GM20000 (cell line): ENCODE results near the gene MRPL14.
"Not testable (repeated sequence)": the region's sequence is repeated elsewhere in the genome, so short reads cannot be mapped to it uniquely, and the experiment has no call there.

Experiments used
- DNase-seq: peaks from one replicate; pipeline ENCODE4 v3.0.0; 2012; ENCODE audit warnings: low spot score
- TF ChIP-seq, protein P1 (sequence below): IDR thresholded peaks from 2 replicates; pipeline ENCODE4 v1.5.1; 2012; ENCODE audit warnings: mild to moderate bottlenecking, control low read depth; ENCODE audit errors: extremely low read depth, missing control alignments

The MRPL14 gene

DNA sequence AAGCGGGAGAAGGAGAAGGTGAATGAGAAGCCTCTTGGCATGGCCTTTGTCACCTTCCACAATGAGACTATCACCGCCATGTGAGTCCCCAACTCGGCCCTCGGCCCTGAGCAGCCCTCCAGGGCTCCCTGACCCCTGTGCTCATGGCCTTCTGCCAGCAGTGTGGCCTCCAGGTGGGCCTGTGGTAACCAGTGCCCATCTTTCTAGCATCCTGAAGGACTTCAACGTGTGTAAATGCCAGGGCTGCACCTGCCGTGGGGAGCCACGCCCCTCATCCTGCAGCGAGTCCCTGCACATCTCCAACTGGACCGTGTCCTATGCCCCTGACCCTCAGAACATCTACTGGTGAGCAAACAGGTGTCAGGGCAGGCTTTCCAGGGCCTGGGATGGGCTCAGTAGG is 21.1 kb upstream of the MRPL14 start:
- TF ChIP-seq, protein P1, sequence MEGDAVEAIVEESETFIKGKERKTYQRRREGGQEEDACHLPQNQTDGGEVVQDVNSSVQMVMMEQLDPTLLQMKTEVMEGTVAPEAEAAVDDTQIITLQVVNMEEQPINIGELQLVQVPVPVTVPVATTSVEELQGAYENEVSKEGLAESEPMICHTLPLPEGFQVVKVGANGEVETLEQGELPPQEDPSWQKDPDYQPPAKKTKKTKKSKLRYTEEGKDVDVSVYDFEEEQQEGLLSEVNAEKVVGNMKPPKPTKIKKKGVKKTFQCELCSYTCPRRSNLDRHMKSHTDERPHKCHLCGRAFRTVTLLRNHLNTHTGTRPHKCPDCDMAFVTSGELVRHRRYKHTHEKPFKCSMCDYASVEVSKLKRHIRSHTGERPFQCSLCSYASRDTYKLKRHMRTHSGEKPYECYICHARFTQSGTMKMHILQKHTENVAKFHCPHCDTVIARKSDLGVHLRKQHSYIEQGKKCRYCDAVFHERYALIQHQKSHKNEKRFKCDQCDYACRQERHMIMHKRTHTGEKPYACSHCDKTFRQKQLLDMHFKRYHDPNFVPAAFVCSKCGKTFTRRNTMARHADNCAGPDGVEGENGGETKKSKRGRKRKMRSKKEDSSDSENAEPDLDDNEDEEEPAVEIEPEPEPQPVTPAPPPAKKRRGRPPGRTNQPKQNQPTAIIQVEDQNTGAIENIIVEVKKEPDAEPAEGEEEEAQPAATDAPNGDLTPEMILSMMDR, result no peak
- no peak for DNase-seq

DNA sequence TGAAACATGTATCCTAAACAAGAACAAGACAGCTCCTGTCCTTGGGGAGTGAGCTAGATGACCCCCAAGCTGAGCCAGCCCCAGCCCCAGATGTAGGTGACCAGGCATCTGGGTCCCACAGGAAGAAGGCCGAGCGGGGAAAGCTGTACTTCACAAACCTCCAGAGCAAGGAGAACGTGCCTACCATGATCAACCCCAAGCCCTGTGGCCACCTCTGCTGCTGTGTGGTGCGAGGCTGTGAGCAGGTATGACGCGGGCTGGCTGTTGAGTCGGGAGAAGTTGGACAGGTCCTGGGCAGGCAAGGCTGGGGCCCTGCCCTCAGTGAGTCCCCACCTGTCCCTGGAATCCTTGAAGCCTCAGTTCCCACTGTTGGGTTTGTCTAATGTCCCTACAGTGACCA is 20.0 kb upstream of the MRPL14 start:
- TF ChIP-seq, protein P1, result no peak
- no peak for DNase-seq

DNA sequence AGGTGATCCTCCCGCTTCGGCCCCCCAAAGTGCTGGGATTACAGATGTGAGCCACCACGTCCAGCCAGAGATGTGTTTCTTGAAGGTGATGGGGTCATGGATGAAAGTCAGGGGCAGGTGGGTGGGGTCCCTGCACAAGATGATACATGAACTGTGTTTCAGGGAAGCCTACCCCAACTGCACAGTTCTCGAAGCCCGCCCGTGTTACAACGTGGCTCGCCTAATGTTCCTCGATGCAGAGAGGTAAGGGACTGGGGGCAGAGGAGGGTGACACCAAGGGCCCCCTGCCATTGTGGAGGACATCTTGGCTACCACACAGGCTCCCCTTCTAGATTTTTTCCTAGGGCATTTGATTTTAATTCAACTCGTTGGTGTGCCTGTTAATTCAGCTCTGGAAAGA is 19.4 kb upstream of the MRPL14 start:
- TF ChIP-seq, protein P1, result no peak
- no peak for DNase-seq

DNA sequence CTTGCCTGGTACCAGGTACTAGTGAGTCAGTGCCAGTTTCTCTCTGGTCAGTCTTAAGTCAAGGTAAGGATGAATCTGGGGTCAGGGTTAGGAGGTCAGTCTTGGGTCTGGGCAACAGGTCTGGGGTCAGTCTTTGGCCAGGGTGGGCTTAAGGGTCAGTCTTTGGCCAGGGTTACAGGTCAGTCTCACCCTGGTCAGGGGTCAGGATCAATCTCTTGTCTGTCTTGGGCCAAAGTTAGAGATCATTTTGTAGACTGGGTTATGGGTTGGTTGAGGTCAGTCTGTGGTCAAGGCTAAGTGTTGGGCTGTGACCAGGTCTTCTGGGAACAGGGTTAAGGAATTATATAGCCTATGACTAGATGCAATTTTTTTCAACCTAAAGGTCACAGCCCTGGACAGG is 18.6 kb upstream of the MRPL14 start:
- TF ChIP-seq, protein P1, result no peak
- DNase-seq, result no peak

DNA sequence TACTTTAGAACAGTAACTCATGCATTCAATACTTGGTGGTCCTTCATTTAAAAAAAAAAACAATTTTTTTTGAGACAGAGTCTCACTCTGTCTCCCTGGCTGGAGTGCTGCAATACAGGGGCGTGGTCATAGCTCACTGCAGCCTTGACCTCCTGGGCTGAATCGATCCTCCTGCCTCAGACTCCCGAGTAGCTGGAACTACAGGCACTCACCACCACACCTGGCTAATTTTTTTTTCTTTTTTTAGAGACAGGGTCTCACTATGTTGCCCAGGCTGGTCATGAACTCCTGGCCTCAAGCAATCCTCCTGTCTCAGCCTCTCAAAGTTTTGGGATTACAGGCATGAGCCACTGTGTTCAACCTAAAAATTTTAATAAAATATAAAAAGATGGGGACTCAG is 17.3 kb upstream of the MRPL14 start:
- not testable (repeated sequence) for DNase-seq

DNA sequence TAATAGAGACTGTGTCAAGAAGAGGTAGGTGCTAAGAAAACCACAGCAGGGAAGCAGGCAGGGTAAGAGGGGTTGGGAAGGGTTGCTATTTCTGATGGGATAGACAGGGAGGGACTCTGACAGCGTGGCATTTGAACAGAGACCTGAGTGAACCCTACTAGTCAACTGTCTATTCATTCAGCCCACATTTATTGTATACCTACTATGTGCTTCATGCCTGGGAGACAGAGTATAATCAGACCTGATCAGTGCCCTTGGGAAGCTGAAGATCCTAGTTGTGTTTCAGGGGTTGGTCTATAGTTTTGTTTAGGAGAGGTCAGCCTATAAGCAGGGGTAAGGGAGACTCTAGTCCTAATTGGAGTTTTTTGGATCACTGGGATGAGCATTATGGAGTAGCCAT is 16.5 kb upstream of the MRPL14 start:
- DNase-seq, result no peak
- TF ChIP-seq, protein P1, result no peak

DNA sequence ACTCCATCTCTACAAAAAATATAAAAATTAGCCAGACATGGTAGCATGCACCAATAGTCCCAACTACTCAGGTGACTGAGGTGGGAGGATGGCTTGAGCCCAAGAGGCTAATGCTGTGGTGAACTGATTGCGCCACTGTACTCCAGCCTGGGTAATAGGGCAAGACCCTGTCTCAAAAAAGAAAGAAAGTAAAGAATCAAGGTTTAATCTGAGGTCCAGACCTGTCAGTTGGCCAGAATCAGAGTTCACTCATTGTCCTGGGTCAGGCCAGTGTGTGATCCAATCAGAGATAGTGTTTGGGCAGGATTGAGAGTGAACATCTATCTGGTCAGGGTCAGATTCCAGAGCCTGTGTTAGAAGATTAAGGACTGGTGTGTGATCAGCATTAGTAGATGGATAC is 15.6 kb upstream of the MRPL14 start:
- no peak for DNase-seq

DNA sequence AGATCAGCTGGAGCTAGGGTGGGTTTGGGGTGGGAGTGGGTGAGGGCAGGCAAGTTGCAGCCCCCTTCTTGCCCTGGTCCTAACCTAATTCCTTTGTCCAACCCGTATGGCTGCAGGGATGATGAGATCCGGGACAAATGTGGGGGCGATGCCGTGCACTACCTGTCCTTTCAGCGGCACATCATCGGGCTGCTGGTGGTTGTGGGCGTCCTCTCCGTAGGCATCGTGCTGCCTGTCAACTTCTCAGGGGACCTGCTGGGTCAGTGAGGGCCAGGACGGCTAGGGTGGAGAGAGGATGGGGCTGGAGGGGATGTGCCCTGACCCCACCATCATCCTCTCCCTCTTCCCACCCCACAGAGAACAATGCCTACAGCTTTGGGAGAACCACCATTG is 12.1 kb upstream of the MRPL14 start:
- TF ChIP-seq, protein P1, result no peak
- DNase-seq, result no peak

More for the DNA sequence above, 15.6 kb upstream of the MRPL14 start:
- TF ChIP-seq, protein P1, result no peak
